GM19328 (cell line): ENCODE measurements around the gene KIF4A.
"Not testable (repeated sequence)": the region's sequence is repeated elsewhere in the genome, so short reads cannot be mapped to it uniquely, and the experiment has no call there.

ENCODE experiments used
- ATAC-seq: cut with Tn5 transposase; IDR thresholded peaks from one replicate; pipeline ENCODE4 v1.9.1; 2021; ENCODE audit warnings: mild to moderate bottlenecking, moderate library complexity; ENCODE audit not compliant: unreplicated experiment

The KIF4A gene

DNA sequence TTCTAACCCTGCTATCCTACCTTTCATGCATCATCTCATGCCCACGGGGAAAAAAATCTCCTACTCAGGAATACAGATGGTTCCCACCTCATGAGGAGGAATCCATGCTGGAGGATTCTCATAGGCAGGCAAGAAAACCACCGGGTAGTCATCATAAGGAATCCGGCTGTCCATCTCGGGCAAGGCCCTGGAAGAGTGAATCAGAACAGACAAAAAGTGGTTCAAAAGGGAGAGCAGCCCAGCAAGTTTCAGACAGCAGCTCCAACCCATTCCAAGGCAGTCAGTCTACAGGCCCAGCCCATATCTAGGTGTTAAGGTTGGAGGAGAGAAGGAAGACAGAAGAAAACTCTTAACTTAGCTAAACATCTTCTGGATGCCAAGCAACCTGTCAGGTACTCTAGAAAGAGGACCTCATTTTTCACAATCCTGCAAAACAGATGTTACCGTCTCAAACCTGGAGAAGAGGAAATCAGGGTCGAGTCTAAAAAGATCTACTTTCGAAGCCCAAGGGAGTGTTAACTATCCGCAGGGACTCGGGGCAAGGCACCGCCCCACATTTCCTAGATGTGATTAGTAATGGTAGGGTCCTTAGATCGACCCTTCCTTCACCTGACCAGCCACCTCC, 624 bp upstream of the KIF4A start:
- ATAC-seq, result no peak

DNA sequence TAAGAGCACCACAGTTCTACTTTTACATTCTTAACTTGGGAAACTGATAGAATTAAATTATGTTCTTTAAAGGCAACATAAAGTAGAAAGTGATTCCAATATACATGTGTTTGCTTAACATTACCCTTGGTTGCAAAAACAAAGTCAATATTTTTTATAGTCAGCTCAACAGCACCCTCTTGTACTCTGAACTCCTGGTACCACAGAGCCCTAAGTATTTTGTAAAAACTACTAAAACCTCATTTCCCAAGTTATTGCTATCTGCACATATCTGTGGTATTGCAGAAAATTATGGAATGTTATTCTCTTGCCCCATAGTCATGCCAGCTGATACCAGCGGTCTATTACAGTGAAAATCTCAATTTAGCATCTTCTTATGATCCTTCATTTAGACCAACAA, 2.9 kb downstream of the KIF4A start:
- ATAC-seq, result no peak

DNA sequence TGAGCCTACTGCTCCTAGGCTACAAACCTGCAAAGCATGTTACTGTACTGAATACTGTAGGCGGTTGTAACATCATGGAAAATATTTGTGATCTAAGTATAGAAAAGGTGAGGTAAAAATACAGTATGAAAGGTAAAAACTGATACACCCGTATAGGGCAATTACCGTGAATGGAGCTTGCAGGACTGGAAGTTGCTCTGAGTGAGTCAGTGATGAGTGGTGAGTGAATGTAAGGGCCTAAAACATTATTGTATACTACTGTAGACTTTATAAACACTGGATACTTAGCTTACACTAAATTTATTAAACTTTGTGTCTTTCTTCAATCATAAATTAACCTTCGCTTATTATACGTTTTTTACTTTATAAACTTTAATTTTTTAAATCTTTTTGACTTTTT, 3.7 kb downstream of the KIF4A start:
- ATAC-seq, result no peak

DNA sequence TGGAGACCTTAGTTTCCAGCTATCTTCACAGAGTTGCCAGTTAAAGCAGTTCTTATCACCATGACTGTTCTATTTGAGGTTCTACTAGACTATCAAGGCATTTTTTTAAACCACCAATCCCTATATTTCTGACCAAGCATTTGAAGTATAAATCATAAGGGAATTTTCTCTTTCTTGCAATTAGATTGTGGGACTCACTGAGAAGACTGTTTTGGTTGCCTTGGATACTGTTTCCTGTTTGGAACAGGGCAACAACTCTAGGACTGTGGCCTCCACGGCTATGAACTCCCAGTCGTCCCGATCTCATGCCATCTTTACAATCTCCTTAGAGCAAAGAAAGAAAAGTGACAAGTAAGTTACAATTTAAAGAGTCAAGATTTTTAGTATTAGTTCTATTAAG, 11.8 kb downstream of the KIF4A start:
- ATAC-seq, result no peak

DNA sequence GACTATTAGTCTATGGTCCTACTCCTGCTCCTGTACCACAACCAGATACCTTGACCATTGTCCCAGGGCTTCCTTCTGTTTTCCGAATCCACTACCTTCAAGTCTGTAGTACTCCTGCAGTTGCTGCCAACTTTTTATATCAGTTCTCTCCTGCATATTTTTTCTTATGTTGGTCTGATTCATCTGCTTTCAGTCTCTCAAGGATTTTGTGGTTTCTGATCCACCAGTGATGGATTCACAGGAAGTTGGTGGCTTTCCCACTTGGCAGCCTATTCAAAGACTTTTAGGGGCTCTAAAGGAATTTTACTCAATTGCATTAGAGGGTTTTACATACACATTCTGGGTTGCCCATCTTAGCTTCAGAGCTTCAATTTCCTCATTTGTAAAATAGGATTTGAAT, 23.6 kb downstream of the KIF4A start:
- no peak for ATAC-seq

DNA sequence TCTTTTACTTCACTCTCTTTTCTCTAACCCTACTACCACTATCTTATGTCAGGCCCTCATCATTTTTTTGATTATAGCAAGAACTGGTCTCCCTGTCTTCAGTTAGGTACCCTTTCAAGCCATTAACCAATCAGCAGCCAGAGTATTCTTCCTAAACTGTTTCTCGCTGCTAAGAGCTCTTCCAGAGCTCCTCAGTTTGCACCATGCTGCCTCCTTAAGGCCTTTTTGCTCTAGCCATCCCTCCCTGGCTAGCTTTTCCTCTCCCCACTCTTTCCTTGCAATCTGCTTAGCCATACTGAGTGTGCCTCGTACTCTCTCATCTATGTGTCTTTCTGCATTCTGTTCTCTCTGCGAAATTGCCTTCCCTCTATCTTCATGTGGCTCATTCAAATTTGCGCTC, 32.9 kb downstream of the KIF4A start:
- no peak for ATAC-seq

DNA sequence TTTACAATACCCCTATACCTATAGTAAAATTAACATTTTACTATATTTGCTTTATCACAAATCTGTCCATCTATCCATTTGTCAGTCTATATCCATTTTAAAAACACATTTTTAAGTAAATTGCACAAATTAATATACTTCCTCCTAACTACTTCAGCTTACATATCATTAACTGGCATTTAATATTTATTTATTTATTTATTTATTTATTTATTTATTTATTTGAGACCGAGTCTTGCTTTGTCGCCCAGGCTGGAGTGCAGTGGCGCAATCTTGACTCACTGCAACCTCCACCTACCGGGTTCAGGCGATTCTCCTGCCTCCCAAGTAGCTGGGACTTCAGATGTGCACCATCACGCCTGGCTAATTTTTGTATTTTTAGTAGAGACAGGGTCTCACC, 33.7 kb downstream of the KIF4A start:
- not testable (repeated sequence) for ATAC-seq

DNA sequence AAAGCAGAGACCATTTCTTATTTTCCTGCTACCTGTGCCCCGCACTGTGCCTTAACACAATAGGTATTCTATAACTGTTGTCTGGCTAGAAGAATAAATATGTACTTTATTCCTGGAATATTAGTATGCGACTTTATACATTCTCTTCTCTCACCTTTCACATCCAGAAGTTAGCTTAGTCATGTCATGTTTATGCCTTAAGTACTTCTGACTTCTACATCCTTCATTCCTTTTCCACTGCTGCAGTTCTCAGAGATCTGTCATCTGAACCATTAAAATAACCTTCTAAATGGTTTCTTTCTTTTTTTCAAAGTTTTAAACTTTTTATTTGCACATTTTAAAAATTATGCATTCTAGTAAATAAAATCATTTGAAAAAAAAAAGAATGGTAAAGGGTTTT, 34.4 kb downstream of the KIF4A start:
- ATAC-seq, result no peak

DNA sequence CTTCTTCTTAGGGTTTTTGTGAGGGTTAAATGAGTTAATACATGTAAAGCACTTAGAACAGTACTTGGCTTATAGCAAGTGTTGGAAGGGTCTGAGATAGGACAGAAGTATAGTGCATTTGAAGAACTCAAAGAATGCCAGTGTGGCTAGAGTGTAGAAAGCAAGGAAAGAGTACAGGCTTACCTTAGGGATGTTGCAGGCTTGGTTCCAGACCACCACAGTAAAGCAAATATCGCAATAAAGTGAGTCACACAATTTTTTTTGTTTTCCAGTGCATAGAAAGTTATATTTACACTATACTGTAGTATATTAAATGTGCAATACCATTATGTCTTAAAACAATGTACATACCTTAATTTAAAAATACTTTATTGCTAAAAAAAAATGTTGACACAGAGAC, 41.3 kb downstream of the KIF4A start:
- ATAC-seq, result no peak

DNA sequence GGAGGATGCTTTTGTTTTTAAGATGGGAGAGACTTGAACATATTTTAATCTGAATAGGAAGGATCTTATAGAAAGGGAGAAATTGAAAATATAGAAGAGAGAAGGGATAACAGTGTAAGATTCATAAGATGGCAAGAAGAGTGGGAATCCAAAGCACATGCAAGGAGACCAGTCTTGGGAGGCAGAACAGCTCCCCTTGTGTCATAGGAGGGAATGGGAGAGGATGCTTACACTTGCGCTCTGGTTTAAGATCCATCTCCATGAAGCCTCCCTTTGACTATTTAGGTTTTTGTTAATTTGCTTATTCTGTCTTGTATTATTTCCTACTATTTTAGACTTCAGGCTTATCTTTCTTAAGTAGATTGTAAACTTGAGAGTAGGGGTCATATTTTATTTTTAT, 42.7 kb downstream of the KIF4A start:
- ATAC-seq, result no peak

DNA sequence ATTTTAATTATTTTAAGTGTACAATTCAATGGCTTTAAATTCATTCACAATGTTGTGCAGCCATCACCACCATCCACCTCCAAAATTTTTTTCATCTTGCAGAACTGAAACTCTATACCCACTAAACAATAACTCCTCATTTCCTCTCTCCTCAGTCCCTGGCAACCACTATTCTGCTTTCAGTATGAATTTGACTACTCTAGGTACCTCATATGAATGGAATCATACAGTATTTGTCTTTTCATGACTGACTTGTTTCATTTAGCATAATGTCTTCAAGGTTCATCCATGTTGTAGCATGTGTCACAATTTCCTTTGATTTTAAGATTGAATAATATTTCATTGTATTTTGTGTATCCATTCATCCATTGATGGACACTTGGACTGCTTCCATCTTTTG, 46.9 kb downstream of the KIF4A start:
- ATAC-seq, result peak; percentile 98

DNA sequence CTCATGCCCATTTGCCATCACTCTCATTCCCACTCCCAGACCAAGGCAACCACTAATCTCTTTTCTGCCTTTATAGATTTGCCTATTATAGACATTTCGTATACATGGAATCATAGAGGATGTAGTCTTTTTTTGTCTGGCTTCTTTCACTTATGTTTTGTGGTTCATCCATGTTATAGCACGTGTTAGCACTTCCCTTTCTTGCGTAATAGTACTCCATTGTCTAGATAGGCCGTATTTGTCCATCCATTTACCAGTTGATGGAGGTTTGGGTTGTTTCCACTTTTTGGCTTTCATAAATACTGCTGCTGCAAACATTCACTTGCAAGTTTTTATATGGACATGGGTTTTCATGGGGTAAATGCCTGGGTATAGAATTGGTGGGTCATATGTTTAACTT, 48.4 kb downstream of the KIF4A start:
- no peak for ATAC-seq

DNA sequence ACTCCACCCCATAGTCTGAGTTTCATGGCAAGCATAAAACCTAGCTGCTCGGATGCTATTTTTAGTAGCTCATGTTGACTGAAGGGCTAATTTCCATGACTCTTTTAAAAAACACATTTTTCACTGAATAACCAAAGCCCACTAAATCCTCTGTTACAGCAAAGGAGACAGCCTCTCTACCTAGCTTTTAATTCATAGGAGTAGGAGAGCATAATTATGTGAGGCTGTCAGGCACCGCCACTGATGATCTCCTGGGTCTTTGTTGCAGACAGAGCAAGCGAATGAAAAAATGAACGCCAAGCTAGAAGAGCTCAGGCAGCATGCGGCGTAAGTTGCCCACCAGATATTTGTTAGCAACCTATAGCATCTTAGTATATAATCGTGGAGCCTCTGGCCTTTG, 53.5 kb downstream of the KIF4A start:
- ATAC-seq, result no peak

DNA sequence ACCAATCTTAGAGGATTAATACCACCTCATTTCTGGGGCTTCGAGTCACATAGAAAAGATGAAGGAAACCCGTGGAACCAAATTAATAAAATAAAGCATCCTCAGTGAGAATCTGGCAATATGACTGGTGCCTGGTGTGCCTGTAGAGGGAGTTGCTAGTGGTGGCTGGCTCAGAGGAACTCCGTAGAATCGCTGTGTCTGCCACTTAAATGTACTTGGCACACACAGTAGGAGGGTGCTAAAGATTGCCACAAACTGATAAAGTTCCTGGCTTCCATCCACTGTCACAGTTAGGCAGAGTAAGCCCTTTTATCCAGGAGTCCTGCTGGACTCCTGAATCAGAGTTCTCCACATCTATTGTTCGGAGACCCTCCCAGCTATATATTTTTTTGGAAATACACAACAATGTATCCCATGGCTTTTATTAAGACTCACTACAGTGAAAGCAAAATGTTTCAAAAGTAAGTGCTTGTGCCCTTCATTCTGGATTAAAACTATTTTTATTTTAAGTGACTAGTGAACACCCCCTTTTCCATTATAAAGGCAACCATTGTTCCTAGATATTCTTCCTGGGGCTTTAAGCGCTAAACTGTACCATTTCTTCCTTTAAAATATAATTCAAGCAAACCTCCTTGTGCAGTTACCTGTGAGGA, 56.6 kb downstream of the KIF4A start:
- ATAC-seq, result no peak

DNA sequence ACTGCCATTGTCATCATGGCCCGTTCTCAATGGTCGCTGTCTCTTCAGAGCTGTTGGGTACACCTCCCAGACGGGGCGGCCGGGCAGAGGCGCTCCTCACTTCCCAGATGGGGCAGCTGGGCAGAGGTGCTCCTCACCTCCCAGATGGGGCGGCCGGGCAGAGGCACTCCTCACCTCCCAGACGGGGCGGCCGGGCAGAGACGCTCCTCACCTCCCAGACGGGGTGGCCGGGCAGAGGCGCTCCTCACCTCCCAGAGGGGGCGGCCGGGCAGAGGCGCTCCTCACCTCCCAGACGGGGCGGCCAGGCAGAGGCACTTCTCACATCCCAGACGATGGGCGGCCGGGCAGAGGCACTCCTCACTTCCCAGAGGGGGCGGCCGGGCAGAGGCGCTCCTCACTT, 58.9 kb downstream of the KIF4A start:
- not testable (repeated sequence) for ATAC-seq

DNA sequence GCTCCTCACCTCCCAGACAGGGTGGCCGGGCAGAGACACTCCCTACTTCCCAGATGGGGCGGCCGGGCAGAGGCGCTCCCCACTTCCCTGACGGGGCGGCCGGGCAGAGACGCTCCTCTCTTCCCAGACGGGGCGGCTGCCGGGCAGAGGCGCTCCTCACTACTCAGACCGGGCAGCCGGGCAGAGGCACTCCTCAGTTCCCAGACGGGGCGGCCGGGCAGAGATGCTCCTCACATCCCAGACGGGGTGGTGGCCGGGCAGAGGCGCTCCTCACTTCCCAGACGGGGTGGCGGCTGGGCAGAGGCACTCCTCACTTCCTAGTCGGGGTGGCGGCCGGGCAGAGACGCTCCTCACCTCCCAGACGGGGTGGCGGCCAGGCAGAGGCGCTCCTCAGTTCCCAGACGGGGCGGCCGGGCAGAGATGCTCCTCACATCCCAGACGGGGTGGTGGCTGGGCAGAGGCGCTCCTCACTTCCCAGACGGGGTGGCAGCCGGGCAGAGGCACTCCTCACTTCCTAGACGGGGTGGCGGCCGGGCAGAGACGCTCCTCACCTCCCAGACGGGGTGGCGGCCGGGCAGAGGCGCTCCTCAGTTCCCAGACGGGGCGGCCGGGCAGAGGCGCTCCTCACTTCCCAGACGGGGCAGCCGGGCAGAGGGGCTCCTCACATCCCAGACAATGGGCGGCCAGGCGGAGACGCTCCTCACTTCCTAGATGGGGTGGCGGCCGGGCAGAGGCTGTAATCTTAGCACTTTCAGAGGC, 59.6 kb downstream of the KIF4A start:
- not testable (repeated sequence) for ATAC-seq

DNA sequence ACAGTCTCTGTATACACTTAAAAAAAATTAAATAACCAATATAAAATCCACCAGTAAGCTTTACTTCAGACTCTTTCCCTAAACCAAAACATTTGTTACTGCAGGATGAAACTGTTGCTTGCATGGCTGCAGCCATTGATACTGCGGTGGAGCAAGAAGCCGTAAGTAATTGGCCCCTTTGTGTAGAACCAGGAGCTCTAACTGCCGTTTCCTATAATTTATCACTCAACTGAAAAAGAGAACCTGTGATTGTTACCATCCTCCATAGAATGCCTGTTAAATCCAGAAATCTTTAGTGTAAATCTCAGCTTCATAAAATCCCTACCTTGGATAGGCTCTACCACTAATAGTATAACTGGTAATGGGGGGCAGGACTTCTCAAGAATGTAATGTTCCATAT, 62.6 kb downstream of the KIF4A start:
- ATAC-seq, result no peak

DNA sequence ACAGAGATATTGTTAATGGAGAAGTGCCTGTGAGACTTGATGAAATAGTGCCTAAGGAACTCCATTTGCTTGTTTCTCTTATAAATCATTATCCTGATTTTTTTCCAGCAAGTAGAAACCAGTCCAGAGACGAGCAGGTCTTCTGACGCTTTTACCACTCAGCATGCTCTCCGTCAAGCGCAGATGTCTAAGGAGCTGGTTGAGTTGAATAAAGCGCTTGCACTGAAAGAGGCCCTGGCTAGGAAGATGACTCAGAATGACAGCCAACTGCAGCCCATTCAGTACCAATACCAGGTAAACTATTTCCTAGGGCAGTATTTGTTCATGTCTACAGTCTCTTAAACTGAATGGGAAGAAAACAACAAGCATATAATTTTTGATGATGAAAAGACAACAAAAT, 63.6 kb downstream of the KIF4A start:
- ATAC-seq, result no peak

DNA sequence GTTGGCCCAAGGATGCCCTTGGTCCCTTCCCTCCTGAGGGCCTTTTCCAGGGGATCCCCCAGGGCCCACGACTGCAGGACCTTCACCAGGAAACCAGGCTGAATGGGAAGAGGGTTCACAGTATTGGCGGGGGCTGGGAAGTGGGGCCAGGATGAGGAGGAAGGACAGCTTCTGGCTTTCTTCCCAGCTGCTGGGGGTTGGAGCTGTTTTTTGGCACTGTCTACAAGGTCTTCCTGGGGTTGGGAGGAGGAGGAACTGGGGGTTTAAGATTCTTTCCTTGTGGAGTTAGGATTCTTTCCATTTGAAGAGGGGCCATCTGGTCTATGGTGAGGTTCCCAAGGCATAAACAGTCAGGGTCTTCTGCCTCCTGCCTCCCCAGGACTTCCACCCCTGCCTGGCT, 64.8 kb downstream of the KIF4A start:
- ATAC-seq, result no peak

DNA sequence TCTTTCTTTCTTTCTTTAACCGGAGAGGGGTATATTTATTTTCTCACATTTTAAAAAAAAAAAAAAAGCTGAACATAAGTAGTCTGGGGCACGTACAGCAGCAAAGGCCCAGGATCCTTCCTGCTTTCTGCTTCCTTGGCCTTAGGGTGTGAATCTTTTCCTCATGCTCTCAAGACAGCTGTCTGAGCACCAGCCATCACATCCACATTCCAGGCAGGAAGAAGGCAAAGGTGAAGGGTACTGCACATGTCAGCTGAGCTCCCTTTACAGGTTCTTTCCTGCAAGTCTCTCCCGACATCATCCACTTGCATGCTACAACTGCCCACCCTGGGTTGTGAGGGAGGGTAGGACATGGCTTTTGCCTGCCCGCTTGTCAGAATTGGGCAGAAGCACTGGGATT, 69.6 kb downstream of the KIF4A start:
- no peak for ATAC-seq

DNA sequence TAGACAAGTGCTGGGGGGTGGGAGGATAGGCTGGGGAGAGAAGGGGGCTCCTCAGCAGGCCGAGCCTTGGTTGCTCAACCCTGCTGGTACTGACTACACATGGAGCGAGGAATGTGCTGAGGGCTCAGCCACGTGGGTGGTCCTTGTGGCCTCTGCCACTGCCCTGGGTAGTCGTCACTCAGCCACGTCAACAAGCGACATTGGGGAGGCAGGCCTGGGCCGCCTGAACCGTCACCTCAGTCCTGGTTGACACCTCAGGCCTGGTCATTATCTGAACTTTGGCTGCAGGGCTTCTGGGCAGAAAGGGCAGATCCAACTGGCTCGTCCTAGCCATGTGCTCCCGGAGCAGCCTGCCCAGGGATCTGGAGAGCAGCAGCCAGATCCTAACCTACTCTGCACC, 70.5 kb downstream of the KIF4A start:
- no peak for ATAC-seq

DNA sequence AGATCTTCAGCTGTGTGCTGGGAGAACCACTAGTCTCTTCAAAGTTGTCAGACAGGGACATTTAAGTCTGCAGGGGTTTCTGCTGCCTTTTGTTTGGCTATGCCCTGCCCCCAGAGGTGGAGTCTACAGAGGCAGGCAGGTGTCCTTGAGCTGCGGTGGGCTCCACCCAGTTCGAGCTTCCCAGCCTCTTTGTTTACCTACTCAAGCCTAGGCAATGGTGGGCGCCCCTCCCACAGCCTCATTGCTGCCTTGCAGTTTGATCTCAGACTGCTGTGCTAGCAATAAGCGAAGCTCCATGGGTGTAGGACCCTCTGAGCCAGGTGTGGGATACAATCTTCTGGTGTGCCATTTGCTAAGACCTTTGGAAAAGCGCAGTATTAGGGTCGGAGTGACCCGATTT, 78.8 kb downstream of the KIF4A start:
- not testable (repeated sequence) for ATAC-seq
